22Rv1 (cell line): ENCODE measurements around the gene AGFG2.
A peak's percentile ranks its signal among the peaks of the same experiment; 100 is the strongest.

ENCODE experiments used
- H3K27ac ChIP-seq: fragments of 450-650 bp; 2 replicates; pipeline ENCODE4 v1.5.1; 2017
- CTCF ChIP-seq: fragments of 450-650 bp; IDR thresholded peaks from 2 replicates; pipeline ENCODE4 v1.5.1; 2017; ENCODE audit warnings: mild to moderate bottlenecking
- ZFX ChIP-seq: fragments of 450-650 bp; IDR thresholded peaks from 2 replicates; pipeline ENCODE4 v1.6.1; 2017; ENCODE audit warnings: antibody characterized with exemption, borderline replicate concordance

The AGFG2 gene

GRCh38 chr7:100584054-100584682, 45.2 kb downstream of the AGFG2 start:
- TF ChIP-seq ZFX: no peak
- no peak for TF ChIP-seq CTCF
- peak overlapping the region; percentile 100 for H3K27ac ChIP-seq

GRCh38 chr7:100584683-100585510, 45.9 kb downstream of the AGFG2 start:
- H3K27ac ChIP-seq: peak overlapping the region; percentile 100

GRCh38 chr7:100585511-100586265, 46.7 kb downstream of the AGFG2 start, which contains the start of gene LRCH4:
Gene LRCH4 (minus strand): TSS chr7:100586129. CDS start chr7:100586100, 29 bp downstream.
- H3K27ac ChIP-seq: peak within 1 kb of the TSS; percentile 100
- TF ChIP-seq ZFX (no peak), CTCF (0 out of 2 replicates have a peak, but pooled peaks have one; percentile 9)

More at GRCh38 chr7:100584683-100585510, 45.9 kb downstream of the AGFG2 start:
- no peak for TF ChIP-seq CTCF
- no peak for TF ChIP-seq ZFX

GRCh38 chr7:100586266-100587025, 47.4 kb downstream of the AGFG2 start, which contains the start of gene FBXO24:
Gene FBXO24 (plus strand): TSS chr7:100586328. CDS start chr7:100586626, 298 bp downstream.
- no peak for TF ChIP-seq CTCF
- TF ChIP-seq ZFX: no peak
- peak within 1 kb of the TSS; percentile 100 for H3K27ac ChIP-seq

GRCh38 chr7:100588438-100588837, 49.4 kb downstream of the AGFG2 start:
- no peak overlapping the region for H3K27ac ChIP-seq
- TF ChIP-seq CTCF: peak; percentile 53
- no peak for TF ChIP-seq ZFX

GRCh38 chr7:100589341-100589947, 50.4 kb downstream of the AGFG2 start:
- TF ChIP-seq CTCF (no peak), ZFX (no peak)
- no peak overlapping the region for H3K27ac ChIP-seq
